ENCODE results near the gene GDF3. TPM values are rescaled to one million over a fixed set of nuclear protein-coding genes. Genes with fewer than 3 reads are reported as not detected.
A peak's percentile ranks its signal among the peaks of the same experiment; 100 is the strongest.
"Not testable (repeated sequence)": the region's sequence is repeated elsewhere in the genome, so short reads cannot be mapped to it uniquely, and the experiment has no call there.

GDF3 gene
- total RNA-seq, 2 donors from 2014 or later = not detected

- no peak overlapping the region for H3K4me3 Mint-ChIP-seq
- ATAC-seq = no peak
- H3K27me3 Mint-ChIP-seq = peaks cover 0 to 7% of the 10 kb centered on the region in 2 donors
- H3K9me3 Mint-ChIP-seq = no peaks in the 10 kb centered on the region
- H3K4me1 Mint-ChIP-seq (ENCODE audit: low read depth in 2 of 2) = no peaks in the 10 kb centered on the region
- no peak for DNase-seq (ENCODE audit: low spot score)
- H3K36me3 Mint-ChIP-seq = no peaks in the 10 kb centered on the region
- no peak overlapping the region for H3K27ac Mint-ChIP-seq
Observed at GRCh38 chr12:7646178-7646475, 49.4 kb downstream of the GDF3 start.

GRCh38 chr12:7645395-7646177, 50.0 kb downstream of the GDF3 start:
- Mint-ChIP-seq H3K36me3 (no peaks in the 10 kb centered on the region), H3K27me3 (peaks cover 0 to 7% of the 10 kb centered on the region in 2 donors), H3K9me3 (no peaks in the 10 kb centered on the region), H3K4me1 (ENCODE audit: low read depth in 2 of 2) (peaks cover 0 to 4% of the 10 kb centered on the region in 2 donors), H3K27ac (no peak overlapping the region), H3K4me3 (no peak overlapping the region)
- peak; percentile 61 for DNase-seq (ENCODE audit: low spot score)
- ATAC-seq = no peak

GRCh38 chr12:7642876-7643309, 52.7 kb downstream of the GDF3 start:
- H3K27ac Mint-ChIP-seq = no peak overlapping the region
- peaks cover 5 to 13% of the 10 kb centered on the region in 2 donors for H3K4me1 Mint-ChIP-seq (ENCODE audit: low read depth in 2 of 2)
- no peaks in the 10 kb centered on the region for H3K9me3 Mint-ChIP-seq
- no peak overlapping the region for H3K4me3 Mint-ChIP-seq
- no peak for DNase-seq (ENCODE audit: low spot score)
- peaks cover 7 to 9% of the 10 kb centered on the region in 2 donors for H3K27me3 Mint-ChIP-seq
- no peak for ATAC-seq
- H3K36me3 Mint-ChIP-seq = no peaks in the 10 kb centered on the region

GRCh38 chr12:7642287-7642686, 53.3 kb downstream of the GDF3 start:
- H3K36me3 Mint-ChIP-seq = no peaks in the 10 kb centered on the region
- no peak overlapping the region for H3K4me3 Mint-ChIP-seq
- peaks cover 7 to 9% of the 10 kb centered on the region in 2 donors for H3K27me3 Mint-ChIP-seq
- no peak for ATAC-seq
- DNase-seq (ENCODE audit: low spot score) = no peak
- H3K9me3 Mint-ChIP-seq = no peaks in the 10 kb centered on the region
- H3K27ac Mint-ChIP-seq = no peak overlapping the region
- peaks cover 5 to 13% of the 10 kb centered on the region in 2 donors for H3K4me1 Mint-ChIP-seq (ENCODE audit: low read depth in 2 of 2)

GRCh38 chr12:7640123-7640995, 55.2 kb downstream of the GDF3 start:
- ATAC-seq = peak in 1 of 2 donors; percentile 52
- H3K9me3 Mint-ChIP-seq; DNase-seq (ENCODE audit: low spot score); H3K27ac Mint-ChIP-seq; H3K36me3 Mint-ChIP-seq: not testable (repeated sequence)
- H3K4me3 Mint-ChIP-seq = peak overlapping the region; percentile 30
- H3K27me3 Mint-ChIP-seq = peaks cover 11 to 13% of the 10 kb centered on the region in 2 donors
- peaks cover 5 to 13% of the 10 kb centered on the region in 2 donors for H3K4me1 Mint-ChIP-seq (ENCODE audit: low read depth in 2 of 2)

Other genes with a start within 250 kb of the GDF3 start
- gene CD163, start 192.0 kb downstream of the GDF3 start, total RNA-seq = not detected
- gene APOBEC1, start 29.9 kb downstream of the GDF3 start, total RNA-seq = not detected
- gene DPPA3, start 15.7 kb upstream of the GDF3 start, total RNA-seq = not detected
- not detected for gene CLEC4C, start 51.6 kb upstream of the GDF3 start, total RNA-seq
- not detected for gene NANOGNB, start 69.4 kb upstream of the GDF3 start, total RNA-seq
- not detected for gene NANOG, start 93.6 kb upstream of the GDF3 start, total RNA-seq
- gene SLC2A14, start 177.1 kb upstream of the GDF3 start, total RNA-seq = 10 to 100 TPM in 1 of 2 donors, not detected in 1; 10.3 TPM
- 100 to 1,000 TPM; 250 to 356 TPM for gene SLC2A3, start 240.4 kb upstream of the GDF3 start, total RNA-seq

All from natural killer cell treated with Interleukin-12 subunit alpha and Interleukin-12 subunit beta and Interleukin-15 and Interleukin-18, amount 100 ng/mL, for 72 hours (primary cell).